K562 (cell line): Measurements from ENCODE around the gene TMEM191C. TPM values are rescaled to one million over a fixed set of nuclear protein-coding genes. Genes with fewer than 3 reads are reported as not detected.

ENCODE experiments used
- BCOR ChIP-seq: fragments of 450-650 bp; IDR thresholded peaks from 2 replicates; pipeline ENCODE4 v1.6.1; 2016
- CCAR2 ChIP-seq: fragments of 200-400 bp; formaldehyde crosslinking; IDR thresholded peaks from 2 replicates; pipeline ENCODE4 v1.6.1; 2017; ENCODE audit warnings: mild to moderate bottlenecking, low read depth, low read length
- FIP1L1 ChIP-seq: fragments of 200-400 bp; formaldehyde crosslinking; IDR thresholded peaks from 2 replicates; pipeline ENCODE4 v1.6.1; 2018; ENCODE audit warnings: mild to moderate bottlenecking, low read depth, low read length; ENCODE audit not compliant: poor library complexity, severe bottlenecking
- HDAC6 ChIP-seq: IDR thresholded peaks from 2 replicates; pipeline ENCODE4 v1.6.1; 2012; ENCODE audit warnings: low read depth, mild to moderate bottlenecking, control low read depth, inconsistent platforms, low read length, moderate library complexity
- HMG20A ChIP-seq: fragments of 450-650 bp; formaldehyde crosslinking; conservative IDR thresholded peaks from 2 replicates; pipeline ENCODE4 v1.4.0; 2020; ENCODE audit warnings: mild to moderate bottlenecking, mixed read lengths
- KAT7 ChIP-seq: sonication (generic); formaldehyde crosslinking; IDR thresholded peaks from 2 replicates; pipeline ENCODE4 v1.8.0; 2022; ENCODE audit warnings: missing genetic modification reagents, mild to moderate bottlenecking, borderline replicate concordance
- LEF1 ChIP-seq: fragments of 450-650 bp; IDR thresholded peaks from 2 replicates; pipeline ENCODE4 v1.6.1; 2016; ENCODE audit warnings: mild to moderate bottlenecking
- MEIS2 ChIP-seq: fragments of 450-650 bp; IDR thresholded peaks from 2 replicates; pipeline ENCODE4 v1.6.1; 2014; ENCODE audit warnings: mild to moderate bottlenecking; ENCODE audit not compliant: partially characterized antibody
- POLR2AphosphoS5 ChIP-seq: IDR thresholded peaks from 2 replicates; pipeline ENCODE4 v1.6.1; 2011; ENCODE audit warnings: mild to moderate bottlenecking, low read depth, low read length, moderate library complexity; ENCODE audit not compliant: control insufficient read depth, insufficient read depth
- POLR3G ChIP-seq: IDR thresholded peaks from 2 replicates; pipeline ENCODE4 v1.6.1; 2011; ENCODE audit not compliant: insufficient read length, insufficient replicate concordance; ENCODE audit errors: extremely low read depth
- SMARCA5 ChIP-seq: fragments of 450-650 bp; IDR thresholded peaks from 2 replicates; pipeline ENCODE4 v1.6.1; 2016
- SRSF7 ChIP-seq: fragments of 200-400 bp; formaldehyde crosslinking; optimal IDR thresholded peaks from 2 replicates; pipeline ENCODE3; 2017; ENCODE audit warnings: mild to moderate bottlenecking, low read depth, low read length
- STAG1 ChIP-seq: sonication (generic); formaldehyde crosslinking; IDR thresholded peaks from 2 replicates; pipeline ENCODE4 v1.5.0; 2020; ENCODE audit warnings: missing genetic modification reagents, borderline replicate concordance
- TCF7L2 ChIP-seq: fragments of 150-350 bp; IDR thresholded peaks from 2 replicates; pipeline ENCODE4 v1.6.1; 2016; ENCODE audit warnings: low read depth, mild to moderate bottlenecking, low read length, moderate library complexity
- ZNF146 ChIP-seq: IDR thresholded peaks from one replicate; pipeline ENCODE4 v1.6.1; 2018; ENCODE audit warnings: missing compliant biosample characterization; ENCODE audit not compliant: unreplicated experiment
- ZNF764 ChIP-seq: fragments of 250-450 bp; sonication (Bioruptor Pico); IDR thresholded peaks from 2 replicates; pipeline ENCODE4 v1.4.0; 2020; ENCODE audit warnings: low read depth, mild to moderate bottlenecking, moderate library complexity
- polyA plus RNA-seq, 8 experiments: library from polyadenylated mRNA; depleted of rRNA in 4 of 8; stranded (reverse) in 5 of 8; unstranded in 3 of 8; fragments of >200 nt; fragmentation: Nextera tagmentation in 2 of 8; fragmentation: Illumina TruSeq in 1 of 8; extraction: Ambion mirVana in 2 of 8; extraction: Trizol in 1 of 8; gene quantifications; 2 replicates each; pipeline versions ENCODE4 v1.2.1 to v1.2.3, GENCODE V29; 2011 to 2014; ENCODE audit warnings: inconsistent platforms in 1 of 8, missing spikeins in 1 of 8
- total RNA-seq, 7 experiments: library from RNA; depleted of rRNA in 6 of 7; stranded (reverse); fragments of >200 nt in 6 of 7; fragmentation: Illumina TruSeq in 2 of 7; extraction: Trizol in 2 of 7; gene quantifications; 2 replicates each; pipeline versions ENCODE4 v1.2.1 to v1.2.3, GENCODE V29; 2011 to 2021; ENCODE audit warnings: low replicate concordance in 1 of 7
- TF ChIP-seq, protein P1 (sequence below): fragments of 450-650 bp; IDR thresholded peaks from 2 replicates; pipeline ENCODE4 v1.6.1; 2017; ENCODE audit warnings: antibody characterized with exemption
- TF ChIP-seq, protein P2 (sequence below): sonication (generic); formaldehyde crosslinking; IDR thresholded peaks from 2 replicates; pipeline ENCODE4 v1.9.0; 2022; ENCODE audit warnings: mild to moderate bottlenecking, missing genetic modification reagents
- TF ChIP-seq, protein P3 (sequence below), 2 experiments: fragments of 200-800 bp in 1 of 2; sonication (Bioruptor generic) in 1 of 2; sonication (generic) in 1 of 2; formaldehyde crosslinking in 1 of 2; IDR thresholded peaks in 1 of 2; conservative IDR thresholded peaks in 1 of 2; 2 replicates each; pipeline versions ENCODE4 v1.5.0 to v1.6.1; 2016 to 2020; ENCODE audit warnings: missing compliant biosample characterization in 1 of 2, missing genetic modification characterization in 1 of 2, missing genetic modification reagents in 1 of 2
- TF ChIP-seq, protein P4 (sequence below): fragments of 250-450 bp; sonication (Bioruptor Pico); IDR thresholded peaks from 2 replicates; pipeline ENCODE4 v1.8.0; 2022; ENCODE audit warnings: inconsistent platforms, mild to moderate bottlenecking, moderate library complexity, borderline replicate concordance
- TF ChIP-seq, protein P5 (sequence below): IDR thresholded peaks from 3 replicates; pipeline ENCODE4 v1.6.1; 2011; ENCODE audit warnings: borderline replicate concordance, mild to moderate bottlenecking; ENCODE audit not compliant: insufficient read length, insufficient read depth

TMEM191C gene
- total and polyA plus RNA-seq, 9 of the 15 experiments (the other 6 are each of a cell fraction or from before 2014, with no cell fraction given) = 0.15 to 7.1 (median 1.1) TPM

DNA sequence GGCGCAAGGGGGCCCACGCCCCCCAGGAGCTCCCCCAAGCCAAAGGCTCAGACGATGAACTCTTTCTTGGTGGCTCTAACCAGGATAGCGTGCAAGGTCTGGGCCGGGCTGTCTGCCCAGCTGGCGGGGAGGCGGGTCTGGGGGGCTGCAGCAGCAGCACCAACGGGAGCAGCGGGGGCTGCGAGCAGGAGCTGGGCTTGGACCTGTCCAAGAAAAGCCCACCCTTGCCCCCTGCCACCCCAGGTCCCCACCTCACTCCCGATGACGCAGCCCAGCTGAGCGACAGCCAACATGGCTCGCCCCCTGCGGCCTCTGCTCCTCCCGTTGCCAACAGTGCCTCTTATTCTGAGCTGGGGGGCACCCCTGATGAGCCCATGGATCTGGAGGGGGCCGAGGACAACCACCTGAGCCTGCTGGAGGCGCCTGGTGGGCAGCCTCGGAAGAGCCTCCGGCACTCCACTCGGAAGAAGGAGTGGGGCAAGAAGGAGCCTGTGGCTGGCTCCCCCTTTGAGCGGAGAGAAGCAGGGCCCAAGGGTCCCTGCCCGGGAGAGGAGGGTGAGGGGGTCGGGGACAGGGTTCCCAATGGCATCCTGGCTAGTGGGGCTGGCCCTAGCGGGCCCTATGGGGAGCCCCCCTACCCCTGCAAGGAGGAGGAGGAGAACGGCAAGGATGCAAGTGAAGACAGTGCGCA, 21.6 kb upstream of the TMEM191C start (continued):
- TF ChIP-seq, protein P1, sequence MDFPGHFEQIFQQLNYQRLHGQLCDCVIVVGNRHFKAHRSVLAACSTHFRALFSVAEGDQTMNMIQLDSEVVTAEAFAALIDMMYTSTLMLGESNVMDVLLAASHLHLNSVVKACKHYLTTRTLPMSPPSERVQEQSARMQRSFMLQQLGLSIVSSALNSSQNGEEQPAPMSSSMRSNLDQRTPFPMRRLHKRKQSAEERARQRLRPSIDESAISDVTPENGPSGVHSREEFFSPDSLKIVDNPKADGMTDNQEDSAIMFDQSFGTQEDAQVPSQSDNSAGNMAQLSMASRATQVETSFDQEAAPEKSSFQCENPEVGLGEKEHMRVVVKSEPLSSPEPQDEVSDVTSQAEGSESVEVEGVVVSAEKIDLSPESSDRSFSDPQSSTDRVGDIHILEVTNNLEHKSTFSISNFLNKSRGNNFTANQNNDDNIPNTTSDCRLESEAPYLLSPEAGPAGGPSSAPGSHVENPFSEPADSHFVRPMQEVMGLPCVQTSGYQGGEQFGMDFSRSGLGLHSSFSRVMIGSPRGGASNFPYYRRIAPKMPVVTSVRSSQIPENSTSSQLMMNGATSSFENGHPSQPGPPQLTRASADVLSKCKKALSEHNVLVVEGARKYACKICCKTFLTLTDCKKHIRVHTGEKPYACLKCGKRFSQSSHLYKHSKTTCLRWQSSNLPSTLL = no peak
- TF ChIP-seq STAG1 (CRISPR knock-in tag) = no peak
- TF ChIP-seq FIP1L1 = peak; percentile 14
- 0 out of 2 replicates have a peak, but pooled peaks have one; percentile 26 for TF ChIP-seq KAT7
- no peak for TF ChIP-seq CCAR2
- no peak for TF ChIP-seq TCF7L2
- TF ChIP-seq SRSF7 = no peak
- TF ChIP-seq SMARCA5 = no peak
- TF ChIP-seq, protein P2, sequence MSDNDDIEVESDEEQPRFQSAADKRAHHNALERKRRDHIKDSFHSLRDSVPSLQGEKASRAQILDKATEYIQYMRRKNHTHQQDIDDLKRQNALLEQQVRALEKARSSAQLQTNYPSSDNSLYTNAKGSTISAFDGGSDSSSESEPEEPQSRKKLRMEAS (CRISPR knock-in tag) = 0 out of 2 replicates have a peak, but pooled peaks have one; percentile 6
- 0 out of 2 replicates have a peak, but pooled peaks have one; percentile 20 for TF ChIP-seq HMG20A (CRISPR knock-in tag)
- TF ChIP-seq MEIS2 = no peak
- TF ChIP-seq, protein P3, sequence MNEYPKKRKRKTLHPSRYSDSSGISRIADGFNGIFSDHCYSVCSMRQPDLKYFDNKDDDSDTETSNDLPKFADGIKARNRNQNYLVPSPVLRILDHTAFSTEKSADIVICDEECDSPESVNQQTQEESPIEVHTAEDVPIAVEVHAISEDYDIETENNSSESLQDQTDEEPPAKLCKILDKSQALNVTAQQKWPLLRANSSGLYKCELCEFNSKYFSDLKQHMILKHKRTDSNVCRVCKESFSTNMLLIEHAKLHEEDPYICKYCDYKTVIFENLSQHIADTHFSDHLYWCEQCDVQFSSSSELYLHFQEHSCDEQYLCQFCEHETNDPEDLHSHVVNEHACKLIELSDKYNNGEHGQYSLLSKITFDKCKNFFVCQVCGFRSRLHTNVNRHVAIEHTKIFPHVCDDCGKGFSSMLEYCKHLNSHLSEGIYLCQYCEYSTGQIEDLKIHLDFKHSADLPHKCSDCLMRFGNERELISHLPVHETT (CRISPR knock-in tag; conservative IDR thresholded peaks at IDR 0.05 in 1 of 2, IDR thresholded peaks at IDR 0.05 in 1 of 2) = 0 out of 4 replicates have a peak, but pooled peaks of 1 of the 2 experiments have one; percentile 49
- TF ChIP-seq LEF1 = no peak
- no peak for TF ChIP-seq BCOR
- TF ChIP-seq POLR2AphosphoS5 = peak; percentile 0; the same call in 1 of the 2 replicates
- TF ChIP-seq ZNF146 (CRISPR knock-in tag) = no peak
- TF ChIP-seq ZNF764 (CRISPR knock-in tag) = no peak
- no peak for TF ChIP-seq POLR3G
- TF ChIP-seq, protein P4, sequence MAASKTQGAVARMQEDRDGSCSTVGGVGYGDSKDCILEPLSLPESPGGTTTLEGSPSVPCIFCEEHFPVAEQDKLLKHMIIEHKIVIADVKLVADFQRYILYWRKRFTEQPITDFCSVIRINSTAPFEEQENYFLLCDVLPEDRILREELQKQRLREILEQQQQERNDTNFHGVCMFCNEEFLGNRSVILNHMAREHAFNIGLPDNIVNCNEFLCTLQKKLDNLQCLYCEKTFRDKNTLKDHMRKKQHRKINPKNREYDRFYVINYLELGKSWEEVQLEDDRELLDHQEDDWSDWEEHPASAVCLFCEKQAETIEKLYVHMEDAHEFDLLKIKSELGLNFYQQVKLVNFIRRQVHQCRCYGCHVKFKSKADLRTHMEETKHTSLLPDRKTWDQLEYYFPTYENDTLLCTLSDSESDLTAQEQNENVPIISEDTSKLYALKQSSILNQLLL (CRISPR knock-in tag) = peak; percentile 12; the same call in 1 of the 2 replicates
- TF ChIP-seq, protein P5, sequence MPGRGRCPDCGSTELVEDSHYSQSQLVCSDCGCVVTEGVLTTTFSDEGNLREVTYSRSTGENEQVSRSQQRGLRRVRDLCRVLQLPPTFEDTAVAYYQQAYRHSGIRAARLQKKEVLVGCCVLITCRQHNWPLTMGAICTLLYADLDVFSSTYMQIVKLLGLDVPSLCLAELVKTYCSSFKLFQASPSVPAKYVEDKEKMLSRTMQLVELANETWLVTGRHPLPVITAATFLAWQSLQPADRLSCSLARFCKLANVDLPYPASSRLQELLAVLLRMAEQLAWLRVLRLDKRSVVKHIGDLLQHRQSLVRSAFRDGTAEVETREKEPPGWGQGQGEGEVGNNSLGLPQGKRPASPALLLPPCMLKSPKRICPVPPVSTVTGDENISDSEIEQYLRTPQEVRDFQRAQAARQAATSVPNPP = no peak
- TF ChIP-seq HDAC6 = 0 out of 2 replicates have a peak, but pooled peaks have one; percentile 16
